Measurements from ENCODE around the gene COL4A2.
"Not testable (repeated sequence)": the region's sequence is repeated elsewhere in the genome, so short reads cannot be mapped to it uniquely, and the experiment has no call there.

COL4A2 gene

GRCh38 chr13:110438776-110439175, 131.7 kb downstream of the COL4A2 start:
- no peak for DNase-seq (ENCODE audit: low spot score)

GRCh38 chr13:110440946-110441731, 134.1 kb downstream of the COL4A2 start:
- no peak for DNase-seq (ENCODE audit: low spot score)

- DNase-seq (ENCODE audit: low spot score) = no peak
Measured at GRCh38 chr13:110442930-110443621, 136.0 kb downstream of the COL4A2 start.

- DNase-seq (ENCODE audit: low spot score) = no peak
Measured at GRCh38 chr13:110443622-110444225, 136.6 kb downstream of the COL4A2 start.

GRCh38 chr13:110444226-110444653, 137.2 kb downstream of the COL4A2 start:
- peak; percentile 64 for DNase-seq (ENCODE audit: low spot score)

GRCh38 chr13:110445183-110445582, 138.1 kb downstream of the COL4A2 start:
- no peak for DNase-seq (ENCODE audit: low spot score)

- no peak for DNase-seq (ENCODE audit: low spot score)
Measured at GRCh38 chr13:110445722-110446574, 138.9 kb downstream of the COL4A2 start.

- DNase-seq (ENCODE audit: low spot score) = no peak
Measured at GRCh38 chr13:110446575-110446890, 139.4 kb downstream of the COL4A2 start.

GRCh38 chr13:110447058-110447511, 140.0 kb downstream of the COL4A2 start:
- DNase-seq (ENCODE audit: low spot score) = no peak

GRCh38 chr13:110447801-110448200, 140.7 kb downstream of the COL4A2 start:
- no peak for DNase-seq (ENCODE audit: low spot score)

- no peak for DNase-seq (ENCODE audit: low spot score)
Measured at GRCh38 chr13:110448230-110448629, 141.1 kb downstream of the COL4A2 start.

GRCh38 chr13:110448677-110449076, 141.6 kb downstream of the COL4A2 start:
- DNase-seq (ENCODE audit: low spot score) = no peak

GRCh38 chr13:110449219-110450015, 142.3 kb downstream of the COL4A2 start:
- no peak for DNase-seq (ENCODE audit: low spot score)

GRCh38 chr13:110450016-110450900, 143.2 kb downstream of the COL4A2 start:
- no peak for DNase-seq (ENCODE audit: low spot score)

- no peak for DNase-seq (ENCODE audit: low spot score)
Measured at GRCh38 chr13:110450941-110451730, 144.1 kb downstream of the COL4A2 start.

GRCh38 chr13:110453091-110453490, 146.0 kb downstream of the COL4A2 start:
- not testable (repeated sequence) for DNase-seq (ENCODE audit: low spot score)

GRCh38 chr13:110453797-110454196, 146.7 kb downstream of the COL4A2 start:
- no peak for DNase-seq (ENCODE audit: low spot score)

- no peak for DNase-seq (ENCODE audit: low spot score)
Measured at GRCh38 chr13:110454227-110454859, 147.3 kb downstream of the COL4A2 start.

- no peak for DNase-seq (ENCODE audit: low spot score)
Measured at GRCh38 chr13:110454956-110455355, 147.9 kb downstream of the COL4A2 start.

Data from NAMALWA (cell line).